Measurements from ENCODE around the gene ANKRD55. TPM values are rescaled to one million over a fixed set of nuclear protein-coding genes. Genes with fewer than 3 reads are reported as not detected.
"Not testable (repeated sequence)": the region's sequence is repeated elsewhere in the genome, so short reads cannot be mapped to it uniquely, and the experiment has no call there.

ANKRD55 gene
- total RNA-seq, result not detected
- long read RNA-seq, result 0 reads

GRCh38 chr5:56233230-56233629, at the start of gene ANKRD55:
Gene ANKRD55, minus strand, starts transcription at chr5:56233330. Its CDS starts 417 bp downstream, at chr5:56232913.
- no peak for DNase-seq (ENCODE audit: low spot score)
- intact Hi-C loops (cut with DNase I), result no loop called here

GRCh38 chr5:56282216-56282615, 49.1 kb upstream of the ANKRD55 start:
- no peak for DNase-seq (ENCODE audit: low spot score)
- intact Hi-C loops (cut with DNase I), result no loop called here

GRCh38 chr5:56281489-56282165, 48.5 kb upstream of the ANKRD55 start:
- no peak for DNase-seq (ENCODE audit: low spot score)
- intact Hi-C loops (cut with DNase I), result no loop called here

DNA sequence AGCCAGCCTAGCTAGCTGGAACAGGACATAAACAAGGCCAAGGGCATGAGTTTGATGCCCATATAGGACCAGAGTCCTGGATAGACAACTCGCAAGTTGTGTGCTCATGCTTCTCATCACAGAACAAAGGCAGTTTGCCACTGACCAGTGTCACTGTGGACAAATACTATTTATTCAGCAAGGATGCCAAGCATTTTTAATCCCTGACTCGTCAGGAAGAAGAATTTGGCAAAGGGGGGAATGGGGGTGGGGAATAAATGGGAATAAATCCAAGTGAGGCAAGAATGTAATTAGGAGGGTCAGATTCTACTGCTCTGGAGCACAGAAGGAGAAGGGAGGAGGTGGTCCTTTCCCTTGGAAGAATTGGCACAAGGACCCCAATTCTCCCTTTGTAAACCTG, 46.8 kb upstream of the ANKRD55 start:
- no peak for DNase-seq (ENCODE audit: low spot score)
- intact Hi-C loops (cut with DNase I), result loop anchor here (5.0 to 10.0 kb wide), 4 partner anchors 72 to 405 kb away; no protein-coding TSS in a partner anchor

- DNase-seq (ENCODE audit: low spot score), result no peak
- intact Hi-C loops (cut with DNase I), result loop anchor here (5.0 to 10.0 kb wide), 4 partner anchors 73 to 406 kb away; no protein-coding TSS in a partner anchor
These were observed 46.2 kb upstream of the ANKRD55 start for GRCh38 chr5:56279291-56279690.

GRCh38 chr5:56278335-56278753, 45.2 kb upstream of the ANKRD55 start:
- DNase-seq (ENCODE audit: low spot score), result no peak

GRCh38 chr5:56277573-56277972, 44.4 kb upstream of the ANKRD55 start:
- intact Hi-C loops (cut with DNase I), result loop anchor here (5.0 to 10.0 kb wide), 4 partner anchors 75 to 407 kb away; no protein-coding TSS in a partner anchor
- no peak for DNase-seq (ENCODE audit: low spot score)

More at GRCh38 chr5:56278335-56278753, 45.2 kb upstream of the ANKRD55 start:
- intact Hi-C loops (cut with DNase I), result loop anchor here (5.0 to 10.0 kb wide), 4 partner anchors 74 to 406 kb away; no protein-coding TSS in a partner anchor

- intact Hi-C loops (cut with DNase I), result loop anchor here (10.0 kb wide), 3 partner anchors 211 to 411 kb away; no protein-coding TSS in a partner anchor
- DNase-seq (ENCODE audit: low spot score), result no peak
These were observed 40.3 kb upstream of the ANKRD55 start for GRCh38 chr5:56273376-56273955.

- intact Hi-C loops (cut with DNase I), result loop anchor here (10.0 kb wide), 3 partner anchors 212 to 412 kb away; no protein-coding TSS in a partner anchor
- DNase-seq (ENCODE audit: low spot score), result no peak
These were observed 39.6 kb upstream of the ANKRD55 start for GRCh38 chr5:56272765-56273164.

- DNase-seq (ENCODE audit: low spot score), result peak; percentile 91
- intact Hi-C loops (cut with DNase I), result loop anchor here (2.0 to 10.0 kb wide), 4 partner anchors 214 to 568 kb away; no protein-coding TSS in a partner anchor
These were observed 37.6 kb upstream of the ANKRD55 start for GRCh38 chr5:56270568-56271392.

- intact Hi-C loops (cut with DNase I), result loop anchor here (2.0 to 10.0 kb wide), 4 partner anchors 215 to 569 kb away; no protein-coding TSS in a partner anchor
- no peak for DNase-seq (ENCODE audit: low spot score)
These were observed 36.9 kb upstream of the ANKRD55 start for GRCh38 chr5:56270058-56270457.

DNA sequence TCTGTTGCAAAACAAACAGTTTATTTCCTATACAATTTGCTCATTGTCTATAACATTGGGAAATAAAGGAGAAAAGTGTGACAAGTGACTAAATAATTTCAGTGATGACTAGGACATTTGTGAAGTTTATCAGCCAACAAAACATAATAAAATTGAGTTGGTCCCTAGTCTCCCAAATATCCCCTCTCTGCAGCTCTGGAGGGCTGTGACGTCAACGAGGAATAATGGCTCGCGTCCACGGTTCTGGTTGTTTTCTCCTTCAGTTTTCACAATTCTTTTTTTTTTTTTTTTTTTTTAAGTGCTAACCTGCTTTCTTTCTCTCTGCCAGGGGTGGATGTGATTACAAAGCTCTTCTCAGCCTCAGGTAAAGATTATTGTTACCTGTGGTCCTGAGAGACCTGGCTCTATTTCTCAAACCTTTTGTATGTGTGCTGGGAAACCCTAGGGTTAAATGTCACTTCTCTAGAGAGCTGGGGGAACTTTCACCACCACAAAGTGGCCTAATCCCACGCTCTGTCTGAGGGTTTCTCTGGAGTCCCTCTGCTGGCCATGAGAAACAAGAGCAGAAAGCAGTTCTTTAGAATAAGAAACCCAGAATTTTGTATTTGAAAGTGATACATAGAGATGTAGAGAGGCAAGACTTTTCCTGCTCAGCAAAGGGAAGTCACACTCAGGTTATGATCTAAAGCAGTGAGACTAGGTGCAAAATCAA, 36.2 kb upstream of the ANKRD55 start:
- intact Hi-C loops (cut with DNase I), result loop anchor here (10.0 kb wide), 2 partner anchors 865 to 945 kb away; no protein-coding TSS in a partner anchor
- no peak for DNase-seq (ENCODE audit: low spot score)

- intact Hi-C loops (cut with DNase I), result loop anchor here (10.0 kb wide), 2 partner anchors 866 to 946 kb away; no protein-coding TSS in a partner anchor
- not testable (repeated sequence) for DNase-seq (ENCODE audit: low spot score)
These were observed 35.6 kb upstream of the ANKRD55 start for GRCh38 chr5:56268707-56269106.

DNA sequence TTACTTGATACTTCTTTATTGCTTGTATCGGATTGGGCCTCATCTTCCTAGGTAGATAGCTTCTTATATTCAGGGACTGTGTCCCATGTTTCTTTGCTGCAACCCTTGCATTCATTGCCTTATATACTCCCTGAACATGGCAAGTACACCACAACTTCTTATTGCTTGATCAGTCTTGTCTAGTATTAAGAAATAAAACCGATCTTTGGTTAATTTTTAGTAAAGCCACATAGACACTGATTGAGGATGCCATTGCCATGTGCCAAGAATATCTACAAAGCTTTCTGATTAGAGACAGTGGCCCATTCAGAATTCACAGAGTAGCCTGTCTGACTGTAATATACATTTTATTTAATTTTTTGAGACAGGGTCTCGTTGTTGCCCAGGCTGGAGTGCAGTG, 34.7 kb upstream of the ANKRD55 start:
- intact Hi-C loops (cut with DNase I), result loop anchor here (10.0 kb wide), 2 partner anchors 867 to 947 kb away; no protein-coding TSS in a partner anchor
- no peak for DNase-seq (ENCODE audit: low spot score)

DNA sequence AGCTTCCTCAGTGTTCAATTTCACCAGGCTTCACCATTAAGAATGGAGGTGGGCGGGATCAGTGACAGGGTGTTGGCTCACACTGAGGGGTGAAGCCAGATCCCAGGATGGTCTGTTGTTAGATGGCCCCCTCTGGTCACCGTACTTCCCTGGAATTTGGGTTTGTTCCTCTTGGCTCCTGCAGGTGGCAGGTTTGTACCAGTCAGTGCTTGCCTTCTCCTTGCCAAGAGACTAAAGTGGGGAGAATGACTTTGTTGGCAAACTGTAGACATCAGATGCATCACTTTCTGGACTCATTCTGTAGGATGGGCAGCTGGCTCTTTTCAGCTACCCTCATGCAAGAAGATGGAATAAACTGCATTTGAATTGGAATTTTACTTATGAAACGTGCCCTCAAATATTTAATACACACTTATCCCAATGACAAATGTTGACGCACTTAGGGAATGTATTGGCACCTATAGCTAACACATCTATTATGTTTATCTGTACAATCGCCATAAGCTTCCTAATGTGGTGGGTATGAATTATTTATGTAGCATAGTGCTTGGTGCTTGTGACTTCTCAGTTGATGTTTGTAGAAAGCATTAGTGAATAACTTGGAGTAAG, 31.4 kb upstream of the ANKRD55 start:
- DNase-seq (ENCODE audit: low spot score), result no peak
- intact Hi-C loops (cut with DNase I), result loop anchor here (10.0 kb wide), 2 partner anchors 870 to 950 kb away; no protein-coding TSS in a partner anchor

DNA sequence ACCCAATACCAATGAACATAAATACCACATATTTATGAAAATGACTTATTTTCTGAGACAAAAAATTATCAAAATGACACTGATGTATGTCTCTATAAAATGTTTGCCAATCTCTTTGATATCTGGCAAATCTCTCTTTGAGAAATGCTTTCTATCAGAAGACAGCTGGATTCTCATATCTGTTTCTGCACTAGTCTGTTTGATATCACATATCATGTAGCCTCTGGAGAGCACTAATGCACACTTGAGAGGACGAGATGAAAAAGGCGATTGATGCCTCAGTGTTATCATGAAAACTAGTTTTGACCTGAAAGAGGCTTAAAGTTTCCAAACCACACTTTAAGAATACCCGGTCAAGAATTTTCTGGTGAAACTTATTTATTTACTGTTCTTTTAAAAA, 29.1 kb upstream of the ANKRD55 start:
- intact Hi-C loops (cut with DNase I), result loop anchor here (10.0 kb wide), 2 partner anchors 873 to 953 kb away; no protein-coding TSS in a partner anchor
- DNase-seq (ENCODE audit: low spot score), result no peak

GRCh38 chr5:56259002-56259511, 25.9 kb upstream of the ANKRD55 start:
- intact Hi-C loops (cut with DNase I), result no loop called here
- no peak for DNase-seq (ENCODE audit: low spot score)
